ENCODE measurements around the gene SETD6.

The SETD6 gene

DNA sequence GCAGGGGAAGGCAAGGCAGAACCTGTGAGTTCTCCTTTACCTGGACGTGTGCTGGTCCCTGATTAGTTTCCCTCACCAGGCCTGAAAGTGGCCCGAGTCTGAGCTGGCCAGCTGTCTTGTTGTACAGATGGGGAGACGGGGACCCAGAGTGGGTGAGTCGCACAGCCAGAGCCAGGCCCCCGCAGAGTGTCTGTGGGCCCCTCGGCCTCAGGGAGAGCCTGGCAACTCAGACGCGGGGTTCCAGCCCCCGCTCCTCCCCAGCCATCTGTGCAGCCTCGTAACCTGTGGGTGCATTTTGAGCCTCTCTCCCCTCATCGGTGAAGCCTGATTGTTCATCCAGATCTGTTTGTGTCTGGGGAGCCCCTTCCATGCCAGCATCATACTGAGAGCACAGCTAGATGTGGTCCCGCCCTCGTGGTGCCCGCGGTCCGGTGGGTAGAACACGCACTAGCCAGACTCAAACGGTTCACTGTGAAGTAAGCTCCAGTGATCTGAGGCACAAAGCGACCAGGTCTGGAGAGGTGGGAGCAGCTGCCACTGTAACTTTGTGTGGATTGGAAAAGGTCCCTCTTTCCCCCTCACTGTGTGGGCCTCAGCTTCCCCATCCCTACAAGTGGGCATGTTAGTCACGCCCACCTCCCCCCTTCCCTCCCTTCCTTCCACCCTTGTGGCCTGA is 21.4 kb upstream of the SETD6 start:
- no peak for ATAC-seq

DNA sequence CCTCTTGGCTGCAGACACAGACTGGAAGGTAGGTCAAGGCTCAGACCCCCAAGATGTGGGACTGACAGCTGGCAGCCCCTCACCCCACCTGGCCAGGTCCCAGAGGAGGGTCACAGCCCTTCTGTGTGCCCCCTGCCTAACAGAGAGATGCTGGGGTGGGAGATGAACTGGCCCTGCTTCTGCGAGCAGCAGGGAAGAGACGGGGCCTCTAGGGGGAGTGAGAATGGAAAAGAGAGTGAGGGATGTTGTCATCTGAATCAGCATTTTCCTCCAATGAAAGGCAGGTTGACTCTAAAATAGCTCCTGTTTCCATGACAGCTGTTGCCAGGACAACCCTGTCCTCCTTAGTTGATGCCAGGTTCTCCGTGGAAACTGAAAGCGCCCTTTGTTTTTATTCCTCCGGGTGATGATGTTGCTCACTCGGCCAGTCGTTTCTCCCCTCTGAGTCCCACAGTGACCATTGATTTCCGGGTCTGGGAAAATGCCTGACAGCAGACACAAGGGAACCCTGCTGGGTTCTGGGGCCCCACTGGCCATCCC is 20.3 kb upstream of the SETD6 start:
- ATAC-seq: peak; percentile 73 to 79

DNA sequence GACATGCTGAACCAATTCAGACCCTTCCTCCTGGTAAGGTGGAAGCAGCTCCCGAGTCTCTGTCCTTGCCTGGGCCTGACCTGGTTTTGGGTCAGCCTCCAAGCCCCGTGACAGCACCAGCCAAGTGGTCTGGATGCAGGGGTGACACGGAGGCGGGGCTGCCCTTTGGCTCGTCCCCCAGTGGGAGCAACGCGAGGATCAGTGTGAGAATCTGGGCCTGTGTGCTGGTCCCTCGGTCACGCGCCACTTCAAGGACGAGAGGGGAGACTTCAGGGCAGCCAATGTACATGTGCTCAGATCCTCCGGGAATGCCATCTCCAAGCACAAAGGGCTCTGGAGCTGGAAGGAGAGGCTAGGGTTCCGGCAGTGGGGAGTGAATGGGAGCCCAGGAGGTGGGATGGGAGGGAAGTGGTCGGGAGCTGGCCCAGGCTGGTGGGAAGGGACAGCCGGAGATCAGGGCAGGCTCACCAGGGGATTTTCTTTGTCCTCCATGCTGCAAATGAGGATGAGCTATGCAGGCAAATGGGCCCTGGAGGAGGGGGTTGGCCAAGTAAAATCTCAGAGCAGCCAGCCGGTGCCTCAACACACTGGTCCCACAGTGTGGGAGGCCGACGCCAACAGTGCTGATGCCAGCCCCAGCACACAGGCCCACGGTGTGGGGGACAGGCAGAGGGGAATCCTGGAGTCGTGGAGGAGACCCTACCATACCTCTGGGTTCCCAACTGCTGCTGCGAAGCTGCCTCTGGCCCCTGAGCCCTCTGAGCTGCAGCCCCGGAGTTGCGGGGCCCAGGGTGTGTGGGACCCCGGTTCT is 19.6 kb upstream of the SETD6 start:
- no peak for ATAC-seq

DNA sequence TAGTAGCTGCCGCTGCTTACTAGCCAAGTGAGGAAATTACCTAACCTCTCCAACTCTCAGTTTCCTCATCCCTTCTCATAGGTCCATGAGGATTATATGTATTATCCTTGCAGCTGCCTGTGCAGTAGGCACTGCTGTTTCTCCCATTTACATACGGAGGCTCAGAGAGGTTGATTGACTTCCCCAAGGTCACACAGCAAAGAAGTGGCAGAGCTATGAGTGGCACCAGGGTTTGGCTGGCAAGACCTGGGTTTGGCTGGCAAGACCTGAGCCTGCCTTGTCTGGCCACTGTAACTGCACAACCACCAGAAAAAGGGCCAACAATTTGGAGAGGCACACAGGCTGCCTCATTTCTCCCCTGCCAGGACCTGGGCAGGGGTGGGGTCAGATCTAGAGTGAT is 17.8 kb upstream of the SETD6 start:
- no peak for ATAC-seq

DNA sequence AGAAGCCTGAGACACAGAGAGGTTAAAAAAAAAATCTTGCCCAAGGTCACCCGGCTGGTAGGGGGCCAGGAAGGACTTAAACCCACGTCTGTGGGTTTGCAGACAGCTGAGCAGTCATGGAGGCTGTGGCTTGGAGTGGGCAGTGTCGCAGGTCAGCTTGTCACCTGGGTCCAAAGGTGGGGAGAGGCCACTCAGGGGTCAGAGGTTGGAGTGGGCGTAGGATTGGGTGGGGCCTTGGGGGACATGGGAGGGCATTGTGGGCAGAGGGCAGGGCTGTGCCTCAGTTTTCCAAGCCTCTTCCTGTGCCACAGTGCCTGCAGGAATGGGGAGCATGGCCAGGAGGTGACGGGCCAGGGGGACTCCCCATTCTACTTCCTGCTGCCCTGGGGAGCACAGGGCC is 17.4 kb upstream of the SETD6 start:
- ATAC-seq: no peak

DNA sequence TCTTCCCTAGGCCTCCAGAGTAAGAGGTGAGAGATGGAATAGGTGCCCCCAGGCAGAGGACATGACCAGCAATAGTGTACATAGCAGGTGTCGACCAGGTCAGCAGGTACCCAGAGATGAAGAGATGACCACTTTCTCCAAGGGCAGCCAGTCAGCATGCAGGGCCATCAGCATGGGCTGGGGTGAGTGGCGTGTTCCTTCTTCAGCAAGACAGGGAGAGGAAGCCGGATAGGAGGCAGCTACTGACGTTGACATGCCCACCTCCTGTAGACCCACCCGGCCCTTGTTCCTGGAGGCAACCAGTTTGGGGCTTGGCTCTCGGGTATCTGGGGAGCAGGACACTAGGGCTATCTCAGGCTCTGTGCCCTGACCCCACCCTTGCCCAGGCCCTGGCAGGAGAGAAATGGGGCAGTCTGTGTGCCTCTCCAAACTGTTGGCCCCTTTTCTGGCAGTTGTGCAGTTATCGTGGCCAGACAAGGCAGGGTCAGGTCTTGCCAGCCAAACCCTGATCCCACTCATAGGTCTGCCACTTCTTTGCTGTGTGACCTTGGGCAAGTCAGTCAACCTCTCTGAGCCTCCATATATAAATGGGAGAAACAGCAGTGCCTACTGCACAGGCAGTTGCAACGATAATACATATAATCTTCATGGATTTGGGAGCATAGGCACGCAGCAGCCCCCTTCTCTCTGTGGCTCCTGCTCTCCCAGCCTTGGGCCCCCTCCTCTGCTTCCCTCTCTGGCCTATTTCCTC is 16.8 kb upstream of the SETD6 start:
- ATAC-seq: no peak

DNA sequence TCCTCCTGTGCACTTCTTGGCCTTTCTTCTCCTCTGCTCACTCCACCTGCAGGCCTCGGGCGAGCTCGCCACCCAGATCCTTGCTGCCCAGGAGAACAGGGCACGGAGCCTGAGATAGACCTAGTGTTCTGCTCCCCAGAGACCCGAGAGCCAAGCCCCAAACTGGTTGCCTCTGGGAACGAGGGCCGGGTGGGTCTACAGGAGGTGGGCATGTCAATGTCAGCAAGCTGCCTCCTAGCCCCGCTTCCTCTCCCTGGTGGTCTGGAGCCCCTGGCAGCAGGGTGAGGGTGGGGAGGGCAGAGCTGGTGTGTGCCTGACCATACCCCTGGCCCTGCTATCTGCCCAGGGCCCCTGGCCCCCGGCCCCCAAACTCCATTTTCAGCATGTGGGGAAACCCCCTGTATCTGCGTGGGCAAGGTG is 16.2 kb upstream of the SETD6 start:
- ATAC-seq: no peak

DNA sequence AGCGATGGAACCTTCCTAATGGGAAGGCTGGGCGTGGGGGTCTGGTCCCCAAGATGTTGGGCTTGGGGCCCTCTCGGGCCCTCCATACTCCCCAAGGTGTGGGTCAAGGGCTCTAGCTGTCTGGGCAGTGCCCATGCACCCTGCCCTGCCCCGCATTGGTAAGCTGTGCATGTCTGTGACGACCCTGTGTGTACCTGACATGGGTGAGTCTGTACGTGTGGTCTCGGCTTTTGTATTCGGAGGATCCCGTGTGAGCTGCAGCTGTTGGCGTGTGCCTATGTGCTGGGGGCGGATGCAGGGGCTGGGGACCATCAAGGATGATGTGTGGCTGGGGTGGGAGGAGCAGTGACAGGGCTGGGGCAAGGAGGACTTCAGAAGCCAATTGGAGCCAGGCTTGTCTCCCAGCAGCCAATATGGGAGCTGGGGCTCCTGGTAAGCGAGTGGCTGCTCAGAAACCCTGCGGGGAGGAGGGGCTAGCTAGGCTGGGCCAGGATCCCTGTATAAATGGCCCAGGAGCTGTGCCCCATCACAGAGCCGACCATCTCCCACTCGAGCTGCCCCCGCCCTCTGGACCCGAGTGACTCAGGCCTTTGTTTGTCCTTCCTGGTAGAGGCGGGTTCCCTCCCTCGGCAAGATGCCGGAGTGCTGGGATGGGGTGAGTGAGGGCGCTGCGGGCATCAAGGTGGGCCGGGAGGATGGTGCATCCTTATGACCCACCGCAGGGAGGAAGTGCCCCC is 15.5 kb upstream of the SETD6 start, which contains the start of gene NDRG4:
TSS of gene NDRG4 (plus strand) at position 529 of the 737 bp plus-strand sequence. CDS start at position 635, 106 bp downstream.
- peak; percentile 19 to 24 for ATAC-seq

DNA sequence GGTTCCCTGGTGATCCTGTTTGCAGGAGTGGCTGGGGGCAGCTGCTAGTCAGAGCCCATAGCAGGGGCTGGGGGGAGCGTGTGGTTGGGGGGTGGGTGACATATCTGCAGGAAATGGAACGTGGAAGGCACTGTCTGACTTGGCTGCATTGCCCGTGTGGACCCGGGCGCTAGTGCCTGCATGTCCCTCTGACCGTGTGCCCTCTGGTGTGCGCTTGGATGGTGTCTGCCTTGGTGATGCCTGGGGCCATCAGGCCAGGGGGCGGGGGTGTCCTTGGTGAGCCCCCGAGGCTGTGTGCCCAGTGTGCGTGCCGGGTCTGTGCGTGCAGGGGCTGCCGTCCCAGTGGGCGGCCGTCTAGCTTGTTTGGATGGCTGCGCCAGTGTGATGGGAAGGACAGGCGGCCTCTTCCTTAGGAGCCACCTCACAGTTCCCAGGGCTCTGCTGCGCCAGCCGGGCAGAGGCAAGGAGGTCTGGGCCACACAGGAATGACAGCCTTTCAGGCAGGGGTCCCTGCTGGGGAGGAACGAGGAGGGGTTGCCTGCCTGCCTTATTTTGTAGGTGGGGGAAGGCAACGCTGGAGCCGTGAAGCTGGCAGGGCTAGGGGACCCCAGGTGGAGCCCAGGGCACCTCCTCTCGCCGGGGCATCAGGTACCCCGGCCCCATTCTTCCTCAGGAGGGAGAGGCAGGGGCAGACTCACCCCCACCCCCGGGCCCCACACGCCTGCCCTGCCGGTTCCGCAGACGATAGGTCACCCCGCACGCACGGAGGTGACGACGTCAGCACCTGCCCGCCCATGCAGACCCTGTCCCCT is 14.7 kb upstream of the SETD6 start:
- ATAC-seq: peak in 1 of 2 donors; percentile 22

DNA sequence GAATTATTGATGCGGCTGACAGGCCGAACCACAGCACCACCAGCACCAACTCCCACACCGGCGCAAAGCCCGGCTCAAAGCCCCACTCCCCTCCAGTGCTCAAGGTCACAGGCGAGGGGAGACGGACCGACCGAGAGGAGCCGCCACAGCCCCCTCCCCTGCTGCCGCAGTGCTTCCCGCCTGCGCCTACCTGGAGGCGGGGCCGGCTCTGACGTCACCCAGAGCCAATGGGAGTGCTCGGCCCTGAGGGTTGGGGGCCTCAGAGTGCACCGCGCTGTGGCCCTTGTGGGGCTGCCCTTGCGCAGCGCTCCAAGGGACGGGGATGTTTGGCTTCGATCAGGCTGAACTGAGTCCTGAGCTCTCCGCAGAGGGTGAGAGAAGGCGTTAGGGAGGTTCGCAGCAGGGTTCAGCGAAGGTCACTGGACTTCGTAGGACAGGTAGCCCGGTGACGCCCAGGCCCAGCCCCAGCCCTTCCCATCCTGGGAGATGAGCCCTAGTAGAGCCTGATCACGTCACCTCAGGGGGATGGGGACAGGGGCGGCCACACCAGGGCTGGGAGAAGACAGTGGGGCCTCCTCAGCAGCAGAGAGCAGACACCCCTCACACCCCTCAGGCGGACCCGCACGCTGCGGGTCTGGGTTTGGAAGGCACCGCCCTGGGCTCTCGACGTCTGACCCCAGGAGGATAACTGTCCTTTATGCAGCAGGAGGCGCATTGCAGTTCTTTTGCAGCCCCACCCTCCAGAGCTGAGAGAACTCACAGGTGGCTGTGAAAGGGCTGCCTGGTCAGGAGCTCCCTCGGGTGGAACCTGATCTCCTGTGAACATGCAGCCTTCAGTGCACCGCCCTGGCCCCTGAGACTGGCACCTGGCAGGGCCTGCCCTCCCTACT is 13.8 kb upstream of the SETD6 start:
- ATAC-seq: peak; percentile 36 to 48

DNA sequence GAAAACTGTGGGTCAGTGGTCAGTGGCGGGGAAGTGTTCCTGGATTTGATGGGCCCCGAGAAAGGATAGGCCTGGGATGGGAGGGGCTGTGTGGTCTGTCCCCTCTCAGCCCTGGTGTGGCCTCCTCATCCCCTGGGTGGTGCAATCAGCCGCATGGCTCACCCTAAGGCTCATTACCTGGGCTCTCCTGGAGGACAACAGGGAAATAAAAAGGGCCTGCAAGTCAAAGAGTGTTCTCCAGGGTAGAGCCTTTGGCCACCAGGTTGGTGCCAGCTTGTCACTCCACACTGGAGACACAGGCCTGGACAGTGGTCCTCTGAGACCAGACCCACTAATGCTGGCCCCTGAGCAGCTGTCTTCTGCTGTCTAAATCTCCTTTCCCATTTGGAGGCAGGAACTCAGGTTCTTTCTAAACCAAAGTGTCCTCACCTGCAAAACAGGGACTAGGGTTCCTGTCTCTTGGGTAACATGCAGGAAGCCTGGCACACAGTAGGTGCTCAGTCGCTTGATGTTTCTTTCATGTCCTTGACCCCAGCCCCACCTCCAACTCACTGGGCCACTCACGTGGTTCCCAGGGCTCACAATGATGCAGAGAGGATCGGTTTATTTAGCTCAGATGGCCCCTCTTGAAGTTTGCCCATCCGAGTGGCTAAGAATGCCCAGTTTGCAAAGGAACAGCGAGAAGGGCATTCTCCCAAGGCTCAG is 12.9 kb upstream of the SETD6 start:
- no peak for ATAC-seq

DNA sequence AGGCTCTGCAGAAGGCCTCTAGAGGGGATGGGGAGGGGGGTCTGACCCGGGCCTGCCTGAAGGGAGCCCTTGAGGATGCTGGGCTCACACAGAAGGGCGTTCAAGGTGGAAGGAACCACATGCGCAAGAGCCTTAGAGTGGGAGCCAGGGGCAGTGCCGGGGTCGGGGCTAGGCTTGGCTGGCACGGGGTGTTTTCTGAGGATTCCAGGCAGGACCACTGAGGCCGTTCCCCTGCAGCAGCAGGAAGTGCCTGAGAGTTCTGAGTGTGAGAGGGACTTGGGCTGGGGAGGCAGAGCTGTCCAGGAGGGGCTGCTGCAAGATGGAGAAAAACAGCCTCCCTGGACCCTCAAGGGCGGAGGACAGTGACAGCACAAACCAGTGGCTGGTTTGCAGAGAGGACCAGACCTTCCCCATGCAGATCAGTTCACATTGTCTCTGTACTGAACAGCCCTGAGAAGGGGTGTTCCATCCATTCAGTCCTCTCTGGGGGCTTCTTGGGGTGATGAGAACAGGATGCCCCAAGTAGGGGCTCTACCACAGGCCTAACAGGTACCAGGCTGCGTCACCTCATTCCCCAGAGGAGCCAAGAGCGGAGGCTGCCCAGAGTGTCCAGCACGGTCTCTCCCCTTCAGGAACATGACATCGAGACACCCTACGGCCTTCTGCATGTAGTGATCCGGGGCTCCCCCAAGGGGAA is 12.0 kb upstream of the SETD6 start:
- ATAC-seq: no peak

DNA sequence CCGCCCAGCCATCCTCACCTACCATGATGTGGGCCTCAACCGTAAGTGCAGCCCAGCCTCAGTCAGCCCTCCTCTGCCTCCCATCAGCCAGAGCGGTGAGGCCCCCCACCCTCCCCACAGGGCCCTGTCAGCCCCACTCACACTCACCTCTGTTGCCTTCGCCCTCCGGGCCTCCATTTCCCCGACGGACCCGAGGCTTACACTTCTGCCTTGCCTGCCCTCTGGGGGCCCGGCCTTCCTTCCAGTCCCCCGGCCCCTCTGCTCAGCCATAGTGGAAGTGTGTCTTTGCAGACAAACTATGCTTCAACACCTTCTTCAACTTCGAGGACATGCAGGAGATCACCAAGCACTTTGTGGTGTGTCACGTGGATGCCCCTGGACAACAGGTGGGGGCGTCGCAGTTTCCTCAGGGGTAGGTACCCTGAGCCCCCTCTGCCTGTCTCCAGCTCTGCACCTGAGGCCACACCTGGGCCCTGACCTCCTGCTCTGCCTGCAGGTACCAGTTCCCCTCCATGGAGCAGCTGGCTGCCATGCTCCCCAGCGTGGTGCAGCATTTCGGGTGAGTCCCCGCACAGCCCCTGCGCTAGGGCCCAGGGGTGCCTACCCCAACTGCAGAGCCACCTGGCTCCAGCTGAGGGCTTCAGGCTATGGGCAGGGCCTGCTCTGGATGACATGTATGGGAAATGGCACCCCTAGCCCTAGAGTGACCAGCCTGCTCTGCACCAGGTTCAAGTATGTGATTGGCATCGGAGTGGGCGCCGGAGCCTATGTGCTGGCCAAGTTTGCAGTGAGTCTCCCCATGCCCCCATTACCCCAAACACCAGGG is 11.2 kb upstream of the SETD6 start:
- ATAC-seq: no peak

DNA sequence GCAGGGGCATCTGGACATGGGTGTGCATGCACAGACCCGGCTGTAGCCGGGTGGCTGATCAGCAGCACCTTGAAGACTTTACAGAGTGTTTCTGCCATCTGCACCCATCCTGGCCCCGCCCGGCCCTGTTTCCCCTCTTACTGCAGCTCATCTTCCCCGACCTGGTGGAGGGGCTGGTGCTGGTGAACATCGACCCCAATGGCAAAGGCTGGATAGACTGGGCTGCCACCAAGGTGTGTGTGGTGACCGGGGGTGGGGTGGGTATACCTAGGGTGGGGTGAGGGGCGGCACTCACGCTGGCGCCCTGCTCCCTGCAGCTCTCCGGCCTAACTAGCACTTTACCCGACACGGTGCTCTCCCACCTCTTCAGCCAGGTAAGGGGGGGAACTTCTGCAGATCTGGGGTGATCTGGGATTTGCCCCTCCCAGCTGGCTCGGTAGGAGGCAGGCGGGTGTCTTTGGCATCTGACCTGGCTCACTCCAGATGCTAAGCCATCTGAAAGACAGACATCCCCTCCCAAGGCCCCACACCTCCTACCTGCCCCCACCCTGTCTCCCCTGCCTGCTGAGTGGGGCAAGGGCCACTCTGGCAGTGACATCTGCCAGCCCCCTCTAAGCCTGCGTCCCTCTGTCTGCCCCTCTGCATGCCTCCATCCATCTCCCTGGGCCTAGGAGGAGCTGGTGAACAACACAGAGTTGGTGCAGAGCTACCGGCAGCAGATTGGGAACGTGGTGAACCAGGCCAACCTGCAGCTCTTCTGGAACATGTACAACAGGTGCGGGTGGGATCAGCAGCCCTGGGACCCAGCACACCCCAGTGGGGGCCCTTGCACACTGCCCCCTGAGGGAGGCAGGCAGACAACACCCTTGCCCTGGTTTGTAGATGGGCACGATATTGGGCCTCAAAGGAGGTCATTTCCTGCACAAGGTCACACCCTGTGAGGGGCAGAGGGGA is 8.8 kb upstream of the SETD6 start:
- ATAC-seq: no peak

DNA sequence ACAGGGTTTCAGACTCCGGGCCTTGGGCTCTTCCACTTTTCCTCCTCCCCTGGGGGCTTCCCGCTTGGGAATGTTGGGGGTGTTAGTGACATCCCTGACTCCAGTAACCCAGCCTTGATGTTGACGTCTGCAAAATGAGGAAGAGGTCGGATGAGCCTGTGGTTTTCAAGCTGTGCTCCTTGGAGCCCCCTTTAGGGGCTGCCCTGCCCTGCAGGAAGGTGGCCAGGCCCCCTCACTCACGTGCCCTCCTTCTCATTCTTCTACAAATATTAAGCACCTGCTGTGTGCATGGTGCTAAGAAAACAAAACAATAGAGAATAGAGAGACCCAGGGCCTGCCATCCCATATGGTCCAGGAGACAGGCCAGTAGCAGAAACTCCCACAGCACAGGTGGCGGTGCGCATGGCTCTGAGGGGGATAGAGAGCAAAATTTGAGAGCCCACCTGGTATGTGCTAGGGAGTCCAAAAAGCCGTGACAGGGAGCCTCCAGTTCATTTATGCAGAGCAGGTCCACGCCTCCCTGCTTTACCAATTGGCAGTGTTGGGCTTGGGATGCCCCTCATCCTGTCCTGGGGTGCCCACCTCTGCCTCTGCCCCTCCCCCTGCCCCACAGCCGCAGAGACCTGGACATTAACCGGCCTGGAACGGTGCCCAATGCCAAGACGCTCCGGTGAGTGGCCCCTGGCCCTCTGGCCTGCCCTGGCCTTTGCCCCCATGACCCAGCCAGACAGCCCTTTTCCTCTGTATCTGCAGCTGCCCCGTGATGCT is 7.9 kb upstream of the SETD6 start:
- ATAC-seq: no peak
